T-helper 2 cell (primary cell): Measurements from ENCODE around the gene THAP3.
"Not testable (repeated sequence)": the region's sequence is repeated elsewhere in the genome, so short reads cannot be mapped to it uniquely, and the experiment has no call there.

ENCODE experiments used
- DNase-seq, 5 experiments: peaks; one replicate each; pipeline versions ENCODE4 v3.0.0 to v3.0.0-alpha.2; 2012 to 2022

THAP3 gene

DNA sequence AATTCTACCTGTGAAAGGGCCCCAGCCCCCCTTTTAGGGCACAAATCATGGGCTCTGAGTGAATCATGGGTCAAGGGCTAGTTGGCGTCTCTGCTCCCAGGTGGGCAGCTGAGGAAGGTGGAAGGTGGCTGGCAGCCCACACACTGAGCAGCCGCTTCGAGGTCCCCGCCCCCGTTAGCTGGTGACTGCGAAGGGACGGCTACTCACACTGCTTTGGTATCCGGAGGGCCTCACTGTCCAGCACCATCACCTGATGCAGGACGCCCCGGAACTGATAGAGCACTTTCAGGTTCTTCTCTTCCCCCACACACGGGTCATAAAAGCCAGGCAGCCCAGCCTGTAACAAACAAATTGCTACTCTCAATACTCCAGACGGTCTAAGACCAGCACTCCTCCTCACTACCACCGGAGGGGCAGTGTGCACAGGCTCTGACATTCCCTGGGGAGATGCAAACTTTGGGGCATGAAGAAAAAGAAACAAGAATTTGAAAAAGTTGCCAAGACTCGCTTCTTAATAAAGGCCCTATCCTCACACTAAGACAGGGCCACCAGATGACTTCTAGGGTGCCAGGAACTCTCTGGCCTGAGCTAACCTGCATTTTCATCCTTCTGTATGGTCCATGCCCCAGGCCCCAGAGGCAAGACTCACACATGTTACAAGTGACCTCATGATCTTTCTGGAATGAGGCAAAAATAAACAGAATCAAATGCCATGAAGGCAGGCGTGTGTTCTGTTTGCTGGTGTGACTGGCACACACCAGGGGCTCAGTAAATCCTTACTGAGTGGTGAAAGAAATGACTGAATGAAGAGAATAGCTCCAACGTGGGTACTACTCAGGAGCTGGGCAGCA lies 11.5 kb downstream of the THAP3 start:
- no peak for DNase-seq

DNA sequence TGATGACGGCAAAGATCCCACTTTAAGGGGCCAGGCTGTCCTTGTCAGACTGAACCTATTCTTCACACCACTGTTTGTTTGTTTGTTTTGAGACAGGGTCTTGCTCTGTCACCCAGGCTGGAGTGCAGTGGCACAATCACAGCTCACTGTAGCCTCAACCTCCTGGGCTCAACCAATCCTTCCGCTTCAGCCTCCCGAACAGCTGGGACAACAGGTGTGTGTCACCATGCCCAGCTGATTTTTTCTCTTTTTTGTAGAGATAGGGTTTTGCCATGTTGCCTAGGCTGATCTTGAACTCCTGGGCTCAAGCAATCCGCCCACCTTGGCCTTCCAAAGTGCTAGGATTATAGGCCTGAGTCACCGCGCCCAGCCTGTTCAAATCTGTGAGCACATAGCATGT lies 12.1 kb downstream of the THAP3 start:
- DNase-seq, result not testable (repeated sequence)

DNA sequence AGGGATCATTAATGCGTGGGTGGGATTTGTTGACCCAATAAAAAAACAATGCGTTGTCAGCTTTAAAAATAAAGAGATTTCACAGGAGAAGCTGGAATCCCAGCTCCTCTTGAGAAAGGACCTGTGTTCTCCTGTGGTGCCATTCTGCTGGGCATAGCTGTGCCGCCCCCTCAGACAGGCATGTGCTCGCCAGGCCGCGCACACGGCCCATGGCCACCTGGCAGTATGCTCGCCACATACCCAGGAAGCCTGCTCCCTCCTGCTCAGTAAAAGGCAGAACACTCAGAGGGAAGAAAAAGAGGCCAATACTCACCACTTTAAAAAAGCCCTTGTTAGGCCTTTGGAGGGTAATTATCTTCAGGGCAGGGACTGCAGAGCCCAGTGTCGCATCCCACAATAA lies 13.1 kb downstream of the THAP3 start:
- no peak for DNase-seq

DNA sequence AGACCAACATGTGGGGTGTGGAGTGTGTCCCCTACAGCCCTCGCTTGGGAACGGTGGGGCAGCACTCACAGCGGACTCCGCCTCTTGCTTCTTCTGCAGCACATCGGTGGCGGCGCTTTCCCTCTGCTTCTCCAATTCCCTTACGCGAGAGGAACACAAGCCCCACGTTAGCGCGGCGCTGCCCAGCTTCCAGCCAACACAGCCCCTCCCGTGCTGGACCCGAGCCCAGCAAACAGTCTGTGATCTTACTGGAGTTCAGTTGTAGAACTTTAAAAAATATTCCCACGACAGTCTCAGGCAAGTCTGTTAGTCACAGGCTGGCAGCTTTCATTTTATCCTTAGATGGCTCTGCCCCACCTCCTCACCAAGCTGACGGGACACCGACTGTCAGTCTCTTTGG lies 13.6 kb downstream of the THAP3 start:
- DNase-seq, result no peak

DNA sequence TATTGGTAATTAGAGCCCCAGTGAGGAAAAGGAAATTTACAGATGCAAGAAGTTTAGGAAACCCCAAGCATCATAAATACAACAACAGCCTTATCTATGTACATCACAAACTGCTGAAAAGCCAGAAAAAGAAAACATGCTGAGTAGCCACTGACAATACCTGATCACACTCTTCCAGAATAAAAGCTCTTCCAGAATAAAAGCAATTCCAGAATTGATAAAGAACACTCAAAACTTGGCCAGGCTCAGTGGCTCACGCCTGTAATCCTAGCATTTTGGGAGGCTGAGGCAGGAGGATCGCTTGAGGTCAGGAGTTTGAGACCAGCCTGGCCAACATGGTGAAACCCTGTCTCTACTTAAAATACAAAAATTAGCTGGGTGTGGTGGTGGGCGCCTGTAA lies 16.2 kb downstream of the THAP3 start:
- DNase-seq, result not testable (repeated sequence)

DNA sequence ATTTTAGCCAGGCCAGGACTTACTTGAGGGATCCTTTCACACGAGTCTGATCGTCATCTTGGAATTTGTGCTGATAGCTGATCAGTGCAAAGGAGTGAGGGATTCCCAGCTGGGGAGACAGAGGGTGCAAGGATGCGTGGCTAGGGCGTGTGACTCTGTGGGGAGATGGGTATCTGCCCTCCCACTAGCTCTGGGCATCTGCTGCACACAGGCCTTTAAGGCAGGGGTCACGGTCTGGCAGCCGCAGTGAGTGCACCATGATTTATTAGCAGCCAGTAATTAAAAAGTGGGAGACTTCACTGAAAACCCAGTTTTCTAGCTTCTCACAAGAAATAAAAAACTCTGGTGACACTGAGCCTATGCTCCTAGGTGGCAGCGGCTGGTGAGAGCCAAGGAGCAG lies 20.4 kb downstream of the THAP3 start:
- no peak for DNase-seq

DNA sequence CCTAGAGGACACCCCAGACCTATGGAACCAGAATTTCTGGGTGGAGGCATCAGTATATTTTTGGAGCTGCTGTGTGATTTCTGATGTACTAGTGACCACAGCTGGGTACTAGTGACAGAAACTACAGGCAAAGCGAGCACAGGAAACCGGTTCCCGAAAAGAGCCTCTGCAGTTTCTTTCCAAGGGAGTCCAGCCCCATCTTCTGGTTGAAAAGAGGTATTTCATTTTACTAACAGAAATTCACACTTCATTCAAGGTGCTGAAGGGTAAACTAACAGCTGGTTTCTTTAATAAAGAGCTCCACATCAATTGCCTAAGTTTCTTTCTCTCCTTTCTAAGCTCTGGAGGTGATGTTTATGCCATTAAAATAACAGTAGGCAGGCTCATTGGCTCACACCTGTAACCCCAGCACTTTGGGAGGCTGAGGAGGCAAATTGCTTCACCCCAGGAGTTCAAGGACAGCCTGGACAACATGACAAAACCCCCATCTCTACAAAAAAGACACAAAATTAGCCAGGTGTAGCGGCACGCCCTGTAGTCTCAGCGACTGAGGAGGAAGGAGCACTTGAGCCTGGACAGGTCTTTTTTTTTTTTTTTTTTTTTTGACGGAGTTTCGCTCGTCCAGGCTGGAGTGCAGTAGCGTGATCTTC lies 22.0 kb downstream of the THAP3 start:
- peak in 2 of 5 experiments; percentile 25 to 63 for DNase-seq

DNA sequence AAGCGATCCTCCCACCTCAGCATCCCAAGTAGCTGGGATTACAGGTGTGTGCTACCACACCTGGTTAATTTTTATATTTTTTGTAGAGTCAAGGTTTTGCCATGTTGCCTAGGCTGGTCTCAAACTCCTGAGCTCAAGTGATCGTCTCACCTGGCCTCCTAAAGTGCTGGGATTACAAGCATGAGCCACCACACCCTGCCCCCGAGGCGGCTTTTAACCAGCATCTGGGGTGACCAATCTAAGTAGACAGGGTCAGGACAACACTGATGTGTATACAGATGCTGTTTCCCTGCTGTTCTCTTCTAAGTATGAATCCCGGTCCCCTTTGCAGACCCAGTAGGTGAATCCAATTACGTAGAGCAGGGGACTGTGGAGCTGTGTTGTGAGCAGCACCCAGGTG lies 23.9 kb downstream of the THAP3 start:
- DNase-seq, result no peak

DNA sequence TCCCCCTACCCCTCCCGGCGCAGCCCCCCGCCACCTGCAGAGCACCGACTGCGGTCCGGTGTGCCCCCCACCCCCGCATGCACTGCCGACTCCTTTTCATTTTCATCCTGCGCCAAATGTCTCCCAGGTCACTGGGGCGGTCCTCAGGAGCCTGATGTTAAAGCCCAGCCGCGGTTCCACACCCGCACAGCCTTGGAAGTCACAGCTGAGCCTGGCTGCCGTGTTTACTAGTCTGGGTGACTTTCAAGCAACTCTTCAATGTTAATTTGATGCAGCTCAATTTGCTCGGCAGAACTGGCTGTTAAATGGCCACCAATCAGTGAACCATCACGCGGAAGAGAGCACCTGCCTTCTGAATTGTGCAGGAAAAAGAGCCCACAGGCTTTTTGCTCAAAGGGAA lies 27.2 kb downstream of the THAP3 start:
- DNase-seq, result no peak

DNA sequence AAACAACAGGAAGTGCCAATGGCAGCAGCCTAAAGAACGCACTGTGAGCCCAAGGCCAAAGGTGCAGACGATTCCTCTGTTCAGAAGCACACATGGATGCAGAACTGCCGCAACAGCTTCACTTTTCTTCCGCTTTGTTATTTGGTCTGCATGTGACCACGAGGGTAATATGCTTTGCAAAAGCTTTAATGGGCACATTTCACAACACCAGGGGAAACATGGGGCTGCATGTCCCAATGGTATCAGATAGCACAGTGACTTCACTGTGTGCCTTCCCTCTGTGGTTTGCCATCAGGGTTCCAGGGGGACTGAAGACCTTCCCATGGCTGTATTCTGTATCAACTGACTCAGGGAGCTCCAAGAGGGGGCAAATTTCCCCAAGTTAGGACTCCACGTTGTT lies 28.3 kb downstream of the THAP3 start:
- DNase-seq, result no peak

DNA sequence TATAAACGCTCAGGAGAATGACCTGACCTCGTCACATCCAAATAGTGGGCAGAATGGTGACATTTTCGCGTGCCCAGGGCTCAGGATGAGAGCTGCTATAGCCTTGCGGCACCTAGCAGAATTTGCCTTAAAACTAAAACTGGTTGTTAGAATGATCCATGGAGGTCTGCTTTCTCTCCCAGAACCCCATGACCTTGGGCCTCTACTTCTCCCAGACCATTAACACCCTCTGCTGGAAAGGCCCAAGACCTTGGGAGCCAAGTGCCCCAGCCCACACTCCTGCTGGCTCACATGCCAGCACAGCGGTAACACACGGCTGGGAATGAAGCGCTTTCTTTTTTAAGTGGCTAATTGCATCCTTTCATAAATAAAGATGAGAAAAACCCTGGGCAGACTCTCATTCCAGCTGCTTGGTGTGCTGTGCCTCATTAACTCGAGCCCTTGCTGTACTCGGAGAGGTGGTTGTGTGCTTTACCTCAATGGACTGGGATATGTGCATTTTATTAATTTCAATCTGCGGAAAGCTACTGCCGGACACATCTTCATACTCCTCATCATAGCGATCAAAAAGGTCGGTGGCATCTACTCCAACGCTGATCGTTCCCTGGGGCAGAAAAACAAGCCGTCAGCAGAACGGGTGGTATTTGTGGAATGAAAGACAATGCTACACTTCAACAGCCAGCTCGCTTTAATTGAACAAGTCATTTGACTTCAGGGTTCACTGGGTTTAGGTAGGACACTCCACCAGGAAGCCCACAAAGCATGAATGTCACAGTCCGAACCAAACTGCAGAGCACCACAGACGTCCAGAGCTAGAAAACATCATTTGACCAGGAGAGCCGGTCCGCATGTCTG lies 29.0 kb downstream of the THAP3 start:
- no peak for DNase-seq

DNA sequence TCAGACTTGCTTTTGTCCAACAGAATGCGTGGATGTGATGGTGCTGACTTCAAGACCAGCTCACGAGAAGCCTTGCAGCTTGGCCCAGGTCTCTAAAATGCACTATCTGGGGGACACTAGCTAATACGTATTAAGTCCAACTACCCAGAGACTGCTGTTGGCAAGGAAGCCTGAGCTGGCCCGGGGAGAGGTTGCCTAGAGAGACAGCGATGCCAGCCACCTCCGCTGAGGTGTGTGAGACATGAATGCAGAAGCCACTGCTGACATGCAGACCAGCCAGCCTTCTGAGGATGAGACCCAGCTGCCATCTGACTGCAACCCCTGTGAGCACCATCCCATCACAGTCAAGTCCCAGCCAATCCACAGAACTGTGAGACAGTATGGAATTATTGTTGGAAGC lies 32.5 kb downstream of the THAP3 start:
- no peak for DNase-seq

DNA sequence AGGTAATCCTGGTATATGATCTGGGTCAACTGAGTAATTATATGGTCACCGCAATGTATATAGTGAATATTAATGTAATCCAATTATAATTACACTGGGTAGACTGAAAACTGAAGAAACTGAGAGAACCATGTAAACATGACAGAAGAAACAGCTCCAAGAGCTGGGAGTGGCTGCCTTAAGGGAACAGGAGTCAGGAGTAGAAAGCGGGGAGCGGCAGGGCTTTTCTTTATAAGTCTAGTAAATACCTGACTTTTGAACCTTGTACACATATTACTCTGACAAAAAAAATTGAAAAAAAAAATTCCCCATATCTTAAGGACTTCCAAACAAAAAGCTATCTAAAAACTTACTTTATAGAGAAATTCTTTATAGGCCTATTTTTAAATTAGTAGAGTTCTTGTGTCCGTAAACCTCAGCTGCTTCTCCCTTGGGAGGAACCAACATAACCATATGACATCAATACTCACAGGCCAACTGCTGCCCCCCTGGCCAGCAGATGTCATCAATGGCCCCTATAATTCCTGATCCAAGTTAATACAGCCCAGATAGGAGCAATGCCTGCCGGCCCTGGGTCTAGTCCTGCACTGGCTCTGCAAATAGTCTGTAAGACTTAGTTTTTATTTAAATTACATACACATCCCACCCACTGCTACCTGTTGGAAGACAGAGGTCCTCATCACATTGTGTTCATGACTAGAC lies 33.8 kb downstream of the THAP3 start:
- DNase-seq, result no peak

DNA sequence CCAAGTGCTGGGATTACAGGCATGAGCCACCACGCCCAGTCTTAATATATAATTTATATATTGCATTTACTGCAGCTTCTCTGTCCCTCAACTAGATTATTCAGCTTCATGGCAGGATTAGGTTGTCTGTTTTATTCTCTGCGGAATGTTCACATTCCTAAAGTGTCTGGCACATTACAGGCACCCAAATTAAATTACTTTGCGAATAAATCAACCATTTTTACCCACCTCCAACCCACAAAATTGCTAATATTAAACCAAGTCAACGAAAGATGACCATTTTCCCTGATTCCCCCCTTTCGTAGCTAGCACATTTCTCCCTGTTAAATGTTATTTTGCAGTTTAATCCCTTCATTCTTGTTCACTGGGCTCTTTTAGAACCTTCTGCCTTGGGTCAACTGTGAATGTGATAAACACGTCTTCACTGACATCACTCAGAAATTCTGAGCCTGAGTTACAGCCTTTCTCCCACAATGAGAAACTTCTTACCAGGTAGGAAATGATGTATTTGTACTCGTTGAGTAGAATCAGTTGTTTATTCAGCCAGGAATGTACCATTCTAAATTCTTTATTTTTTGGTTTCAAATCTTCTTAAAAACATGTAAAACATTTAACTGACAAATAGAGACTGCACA lies 35.9 kb downstream of the THAP3 start:
- DNase-seq, result no peak

DNA sequence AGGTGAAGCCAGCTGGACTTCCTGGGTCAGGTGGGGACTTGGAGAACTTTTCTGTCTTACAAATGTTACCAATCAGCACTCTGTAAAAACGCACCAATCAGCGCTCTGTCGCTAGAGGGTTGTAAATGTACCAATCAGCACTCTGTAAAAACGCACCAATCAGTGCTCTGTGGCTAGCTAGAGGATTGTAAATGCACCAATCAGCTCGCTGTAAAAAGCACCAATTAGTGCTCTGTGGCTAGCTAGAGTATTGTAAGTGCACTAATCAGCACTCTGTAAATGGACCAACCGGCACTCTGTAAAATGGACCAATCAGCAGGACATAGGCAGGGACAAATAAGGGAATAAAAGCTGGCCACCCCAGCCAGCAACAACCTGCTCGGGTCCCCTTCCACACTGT lies 37.8 kb downstream of the THAP3 start:
- DNase-seq, result not testable (repeated sequence)

DNA sequence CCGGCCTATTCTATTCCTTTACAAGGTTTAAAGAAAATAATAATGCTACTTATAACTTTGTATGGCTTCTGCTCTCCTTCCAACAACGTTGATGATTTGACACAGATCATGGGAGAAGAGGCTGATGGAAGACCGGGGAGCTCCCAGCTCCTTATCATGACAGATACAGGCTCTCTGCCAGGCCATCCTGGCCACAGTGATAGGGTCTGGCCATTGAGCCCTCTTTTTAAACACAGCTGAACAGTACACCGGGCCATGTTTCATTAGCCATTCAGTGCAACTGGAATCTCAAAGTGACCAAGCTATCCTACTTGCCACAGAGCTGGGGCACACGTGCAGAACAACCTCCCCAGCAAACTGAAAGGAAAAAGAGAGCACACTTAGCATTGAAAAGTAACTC lies 42.0 kb downstream of the THAP3 start:
- DNase-seq, result no peak

DNA sequence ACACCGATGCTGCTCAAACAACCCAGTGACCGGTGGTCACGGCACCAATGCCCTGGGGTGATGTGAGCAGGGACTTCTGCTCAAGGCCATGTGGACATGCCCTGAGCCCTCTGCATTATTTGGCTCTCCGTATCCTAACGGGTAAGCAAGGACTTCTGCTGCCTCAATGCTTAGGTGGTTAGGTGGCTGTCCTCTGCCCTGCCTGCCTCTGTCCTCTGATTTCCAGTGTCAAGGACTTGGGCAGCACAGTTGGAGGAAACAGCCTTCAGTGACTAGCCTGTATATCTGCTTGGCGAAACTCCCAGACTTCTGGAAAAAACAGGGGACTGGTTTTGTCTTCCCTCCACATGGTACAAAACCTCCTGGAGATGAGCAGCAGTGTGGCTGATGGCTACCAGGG lies 42.5 kb downstream of the THAP3 start:
- DNase-seq, result no peak

DNA sequence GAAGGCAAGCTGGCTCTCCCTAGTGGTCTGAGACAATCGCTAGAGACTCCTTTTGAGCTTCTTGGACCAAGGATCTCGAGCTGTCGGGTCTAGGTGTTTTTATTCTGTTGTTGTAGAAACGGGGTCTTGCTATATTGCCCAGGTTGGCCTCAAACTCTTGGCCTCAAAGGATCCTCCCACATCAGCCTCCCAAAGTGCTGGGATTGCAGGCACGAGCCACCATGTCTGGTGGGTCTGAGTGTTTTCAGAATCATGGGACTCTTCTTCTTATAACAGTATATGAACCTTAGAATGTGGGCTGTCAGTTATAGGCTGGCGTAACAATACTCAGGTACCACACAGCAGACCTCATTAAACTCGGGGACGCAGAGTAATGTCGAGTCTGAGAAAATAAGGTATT lies 43.8 kb downstream of the THAP3 start:
- no peak for DNase-seq

DNA sequence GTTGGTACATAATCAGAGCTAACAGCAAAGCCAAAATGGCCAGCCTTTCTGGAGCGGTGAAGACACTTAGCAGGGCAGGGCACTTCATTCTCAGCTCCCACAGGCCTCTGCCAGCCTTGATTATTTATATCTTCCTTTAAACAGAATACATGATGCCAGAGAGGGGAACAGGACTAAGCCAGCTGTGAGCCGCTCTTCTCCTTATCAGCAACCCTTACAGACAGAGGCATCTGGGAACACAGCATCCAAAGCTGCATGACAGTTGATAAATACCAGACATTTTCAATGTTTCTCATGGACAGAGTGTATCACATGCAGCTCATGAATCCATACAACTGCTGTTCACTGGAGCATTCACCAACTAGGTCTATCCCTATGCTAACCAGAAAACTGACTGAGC lies 47.9 kb downstream of the THAP3 start:
- no peak for DNase-seq

DNA sequence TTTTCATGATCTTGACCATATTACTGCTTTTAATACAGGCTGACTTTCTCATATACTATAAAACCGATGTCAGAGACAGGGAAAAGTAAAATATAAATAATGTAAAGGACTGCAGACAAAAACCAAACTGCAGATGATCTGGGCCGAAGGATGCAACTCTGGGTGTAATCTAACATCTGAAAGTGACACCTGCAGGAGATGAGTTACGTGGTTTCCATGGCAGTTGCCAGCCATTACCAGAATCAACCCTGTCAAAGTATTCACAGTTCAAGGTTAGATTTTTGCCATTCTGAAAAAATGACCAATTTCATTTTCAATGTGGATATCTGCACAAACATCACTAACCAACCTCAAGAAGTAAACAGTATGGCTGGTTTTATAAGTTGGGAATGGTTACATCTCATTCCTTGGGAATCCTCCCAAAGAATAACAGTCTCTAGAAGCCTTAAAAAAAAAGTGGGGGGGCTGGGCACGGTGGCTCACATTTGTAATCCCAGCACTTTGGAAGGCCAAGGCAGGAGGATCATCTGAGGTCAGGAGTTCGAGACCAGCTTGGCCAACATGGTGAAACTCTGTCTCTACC lies 49.2 kb downstream of the THAP3 start:
- peak in 1 of 5 experiments; percentile 15 for DNase-seq

DNA sequence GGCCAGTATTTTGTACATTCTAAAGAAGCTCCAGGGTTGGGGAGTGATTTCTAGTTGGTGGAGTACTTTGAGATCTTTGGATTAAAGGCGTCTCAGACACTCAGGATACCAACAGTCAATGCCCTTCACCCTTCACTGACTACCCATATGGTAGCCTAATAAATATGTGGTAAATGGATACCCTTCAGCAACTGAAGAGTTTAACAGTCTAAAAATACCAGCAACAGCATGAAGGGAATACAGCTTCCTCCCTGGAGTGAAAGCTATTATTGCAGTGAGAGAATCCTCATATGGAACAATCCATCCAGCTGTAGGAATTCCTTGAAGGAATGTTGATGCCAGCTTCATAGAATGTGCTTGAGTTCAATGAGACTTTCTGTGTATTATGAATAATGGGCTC lies 50.1 kb downstream of the THAP3 start:
- DNase-seq, result no peak

DNA sequence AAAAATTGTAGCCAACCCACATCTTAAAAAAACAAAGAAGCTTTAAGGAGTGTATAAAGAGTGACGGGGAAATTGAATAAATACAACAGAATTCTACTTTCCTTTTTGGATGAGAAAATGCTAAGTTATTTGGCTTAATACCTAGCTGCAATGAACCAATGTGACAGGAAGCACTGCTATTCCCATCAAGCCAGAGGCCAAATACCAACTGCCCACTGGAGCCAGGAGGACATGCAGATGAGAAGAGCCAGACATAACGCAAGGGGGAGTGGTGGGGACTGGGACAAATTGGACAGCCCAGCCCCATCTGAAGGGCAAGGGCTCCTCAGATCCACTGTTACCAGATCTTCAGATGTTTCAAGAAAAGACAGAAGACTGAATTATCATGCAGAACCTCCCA lies 51.3 kb downstream of the THAP3 start:
- DNase-seq, result no peak
